ENCODE measurements around the gene PARD3B. TPM values are rescaled to one million over a fixed set of nuclear protein-coding genes. Genes with fewer than 3 reads are reported as not detected.

The PARD3B gene
- total RNA-seq, 1 experiment from 2014 or later, result 0.63 TPM

- DNase-seq (ENCODE audit: low read depth), result no peak
Measured at GRCh38 chr2:204693262-204693661, 148.0 kb downstream of the PARD3B start.

DNA sequence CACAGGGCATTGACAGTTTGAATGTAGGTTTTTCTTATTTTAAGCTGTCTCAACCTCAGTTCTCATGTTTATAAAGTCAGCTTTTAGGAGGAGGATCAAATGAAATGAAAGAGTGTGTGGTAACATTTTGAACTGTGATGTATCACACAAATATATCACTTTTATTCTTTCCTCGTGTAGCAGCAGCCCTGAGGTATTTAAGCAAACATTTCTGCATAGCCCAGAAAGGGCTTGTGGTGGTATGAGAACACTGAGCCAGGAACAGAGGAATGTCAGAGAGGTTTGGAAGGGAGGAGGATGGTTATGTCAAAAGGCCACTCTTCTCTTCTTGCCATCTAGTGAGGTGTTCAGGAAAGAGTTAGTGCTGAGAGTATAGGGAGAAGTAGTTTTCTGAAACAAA lies 150.2 kb downstream of the PARD3B start:
- DNase-seq (ENCODE audit: low read depth), result no peak

DNA sequence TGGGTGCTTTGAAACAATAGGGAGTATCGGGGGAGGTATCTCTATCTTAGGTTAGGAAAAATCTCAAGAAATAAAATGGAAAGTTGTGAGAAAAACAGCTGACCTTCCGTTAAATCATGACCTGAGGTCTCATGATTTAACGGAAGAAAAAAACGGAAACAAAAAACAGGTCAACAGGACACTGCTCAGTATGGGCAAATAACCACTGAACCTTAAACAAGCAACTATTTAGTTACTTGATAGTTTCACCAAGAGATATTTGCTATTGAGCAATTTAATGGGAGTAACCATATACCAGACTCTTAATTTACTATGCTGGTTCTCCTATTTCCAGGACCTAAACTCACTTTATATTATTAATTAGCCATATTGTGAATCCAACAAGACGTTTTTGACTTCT lies 150.8 kb downstream of the PARD3B start:
- DNase-seq (ENCODE audit: low read depth), result no peak

DNA sequence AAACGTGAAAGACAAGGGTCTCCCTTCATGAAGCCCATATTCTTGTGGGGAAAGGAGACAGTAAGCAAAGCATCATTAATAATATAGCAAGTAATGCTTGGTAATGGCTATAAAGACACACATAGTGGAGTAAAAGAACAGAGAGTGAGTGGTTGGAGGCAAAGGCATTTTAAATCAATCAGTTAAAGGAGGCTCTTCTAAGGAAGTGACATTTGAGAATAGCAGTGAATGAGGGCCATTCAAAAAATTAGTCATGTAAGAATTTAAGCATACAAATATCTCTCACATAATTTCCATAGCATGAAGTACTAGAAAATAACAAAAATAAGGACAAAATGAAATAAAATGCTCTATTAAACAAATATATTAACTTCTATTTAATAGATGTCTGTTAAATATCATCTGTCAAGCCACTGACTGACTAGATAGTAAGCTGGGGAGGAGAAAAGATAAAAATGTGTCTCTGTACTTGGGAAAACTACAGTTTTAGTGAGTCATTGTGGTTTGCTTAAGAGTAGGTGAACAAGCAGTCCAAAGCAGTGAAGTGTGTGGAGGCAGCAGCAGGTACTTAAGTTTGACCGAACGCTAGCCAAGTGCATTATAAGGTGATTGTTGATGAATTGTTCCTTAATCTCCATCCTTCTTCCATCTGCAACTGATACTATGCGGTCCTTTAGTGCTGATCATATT lies 160.1 kb downstream of the PARD3B start:
- peak; percentile 43 for DNase-seq (ENCODE audit: low read depth)

DNA sequence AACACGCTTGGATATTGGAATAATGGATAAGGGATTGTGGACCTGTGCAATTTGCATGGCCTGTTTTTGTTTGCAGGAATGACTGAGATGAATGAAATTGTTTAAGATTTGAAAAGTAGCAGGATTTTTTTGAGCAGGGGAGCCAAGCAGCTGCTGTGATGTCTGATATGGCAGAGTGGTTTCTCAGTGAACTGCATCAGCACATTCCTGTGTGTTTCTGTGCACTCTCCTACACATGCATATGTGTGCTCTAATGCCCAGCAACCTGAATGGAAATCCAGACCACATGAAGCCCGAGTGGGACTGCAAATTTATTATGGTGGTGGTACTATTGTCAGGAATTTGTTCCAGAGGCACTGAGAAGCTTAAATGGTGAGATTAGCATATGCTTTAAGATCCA lies 161.7 kb downstream of the PARD3B start:
- no peak for DNase-seq (ENCODE audit: low read depth)

- DNase-seq (ENCODE audit: low read depth), result no peak
Measured at GRCh38 chr2:204713211-204713610, 167.9 kb downstream of the PARD3B start.

GRCh38 chr2:204715361-204715760 lies 170.1 kb downstream of the PARD3B start:
- no peak for DNase-seq (ENCODE audit: low read depth)

- no peak for DNase-seq (ENCODE audit: low read depth)
Measured at GRCh38 chr2:204717591-204717990, 172.3 kb downstream of the PARD3B start.

- DNase-seq (ENCODE audit: low read depth), result no peak
Measured at GRCh38 chr2:204718607-204719006, 173.3 kb downstream of the PARD3B start.

- DNase-seq (ENCODE audit: low read depth), result no peak
Measured at GRCh38 chr2:204720874-204721273, 175.6 kb downstream of the PARD3B start.

DNA sequence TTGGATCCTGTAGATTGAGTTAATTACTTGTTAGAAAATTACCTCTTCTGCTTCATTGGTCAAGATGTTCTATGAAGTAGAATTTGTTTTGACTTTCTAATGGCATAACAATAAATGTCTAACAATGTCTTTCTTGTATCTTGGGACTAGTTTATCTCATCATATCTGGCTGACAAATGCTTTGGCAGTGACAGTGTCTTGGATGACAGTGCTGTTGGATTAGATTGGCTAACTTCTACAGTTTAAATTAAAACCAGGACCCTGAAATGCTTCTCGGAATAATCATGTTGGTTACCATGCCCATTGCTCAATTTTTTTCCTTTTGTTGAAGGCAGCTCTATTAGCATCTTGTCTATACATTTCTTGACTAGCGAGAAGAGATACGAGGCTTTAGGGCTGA lies 176.9 kb downstream of the PARD3B start:
- no peak for DNase-seq (ENCODE audit: low read depth)

DNA sequence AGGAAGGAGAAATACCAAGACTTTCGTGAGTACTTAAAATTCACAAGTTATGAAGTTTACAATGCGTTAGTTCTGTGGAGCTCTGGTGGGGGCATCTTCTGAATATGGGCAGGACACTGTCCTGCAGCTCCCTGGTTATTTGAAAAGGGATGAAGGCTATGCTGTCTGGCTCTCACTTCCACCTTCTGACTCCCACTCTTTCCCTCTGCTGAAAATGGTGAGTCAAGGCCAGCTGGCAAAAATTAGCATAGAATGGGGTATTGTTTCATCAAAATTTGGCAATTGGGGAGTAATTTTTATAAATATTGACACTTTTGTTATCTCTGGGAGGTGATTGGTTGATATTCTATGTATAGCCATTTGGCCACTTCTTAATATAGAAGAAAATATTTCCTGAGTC lies 177.4 kb downstream of the PARD3B start:
- no peak for DNase-seq (ENCODE audit: low read depth)

DNA sequence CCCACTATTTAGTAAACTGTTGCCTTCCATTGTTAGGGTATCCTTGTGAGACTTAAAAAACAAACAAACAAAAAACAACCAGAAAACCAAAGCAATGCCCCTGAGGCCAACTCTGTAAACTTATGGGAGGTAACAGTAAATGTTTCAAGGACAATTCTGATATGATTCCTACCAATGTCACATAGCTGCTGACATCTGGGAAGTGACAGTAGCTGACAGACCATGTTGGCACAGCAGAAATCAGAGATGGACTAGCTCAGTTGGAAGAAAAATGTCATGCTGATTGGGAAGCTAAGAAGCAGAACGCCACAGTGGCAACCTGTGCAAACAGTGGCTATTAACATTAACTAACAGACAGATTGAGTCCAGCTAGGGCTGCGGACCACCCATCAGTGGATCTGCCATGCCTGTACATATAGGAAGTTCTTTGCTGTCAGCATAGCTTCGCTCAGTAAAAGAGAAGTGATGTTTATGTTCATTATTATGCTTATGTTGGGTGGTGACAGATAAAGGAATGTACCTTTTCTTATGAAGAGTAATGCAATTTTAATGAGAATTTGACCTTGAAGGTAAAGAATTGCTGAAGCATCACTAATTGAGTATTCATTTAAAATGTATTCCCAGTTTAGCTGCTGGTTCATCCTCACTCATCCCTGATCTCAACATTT lies 180.6 kb downstream of the PARD3B start:
- DNase-seq (ENCODE audit: low read depth), result no peak

DNA sequence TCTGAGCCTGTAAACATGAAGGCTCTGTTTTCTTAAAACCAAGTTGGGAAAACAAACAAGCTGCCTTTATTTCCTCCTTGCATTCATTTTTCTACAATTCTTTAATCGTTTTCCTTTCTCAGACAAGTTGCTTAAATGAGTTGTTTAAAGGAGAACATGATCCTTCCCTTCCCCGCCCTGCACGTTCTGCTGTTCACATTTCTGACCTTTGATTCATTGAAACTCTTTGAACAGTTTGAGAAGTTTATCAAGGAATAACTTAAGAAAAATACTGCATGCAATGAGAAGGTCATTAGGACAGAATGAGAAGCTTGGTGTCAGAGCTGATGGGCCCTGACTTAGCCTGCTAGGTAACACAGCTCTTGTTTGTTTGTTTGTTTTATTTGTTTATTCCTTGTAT lies 181.6 kb downstream of the PARD3B start:
- no peak for DNase-seq (ENCODE audit: low read depth)

GRCh38 chr2:204727368-204727767 lies 182.1 kb downstream of the PARD3B start:
- no peak for DNase-seq (ENCODE audit: low read depth)

DNA sequence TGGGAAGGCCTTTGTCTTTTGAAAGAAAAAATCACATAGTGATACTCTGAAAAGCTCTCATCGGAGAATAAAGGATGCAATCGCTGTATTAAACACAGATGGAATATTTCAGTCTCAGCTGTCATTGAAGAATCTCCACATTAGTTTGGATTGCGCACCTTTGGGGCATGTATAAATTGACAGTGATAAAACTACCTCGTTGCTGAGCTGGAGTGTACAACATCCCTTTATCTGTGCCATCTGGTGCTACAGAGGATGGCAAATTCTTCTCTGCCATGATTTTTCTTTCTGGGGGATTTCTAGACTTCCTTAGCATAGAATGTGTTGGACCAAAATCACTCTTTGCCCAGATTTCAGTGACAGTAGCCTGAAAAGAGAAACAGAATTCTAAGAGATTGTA lies 185.3 kb downstream of the PARD3B start:
- no peak for DNase-seq (ENCODE audit: low read depth)

DNA sequence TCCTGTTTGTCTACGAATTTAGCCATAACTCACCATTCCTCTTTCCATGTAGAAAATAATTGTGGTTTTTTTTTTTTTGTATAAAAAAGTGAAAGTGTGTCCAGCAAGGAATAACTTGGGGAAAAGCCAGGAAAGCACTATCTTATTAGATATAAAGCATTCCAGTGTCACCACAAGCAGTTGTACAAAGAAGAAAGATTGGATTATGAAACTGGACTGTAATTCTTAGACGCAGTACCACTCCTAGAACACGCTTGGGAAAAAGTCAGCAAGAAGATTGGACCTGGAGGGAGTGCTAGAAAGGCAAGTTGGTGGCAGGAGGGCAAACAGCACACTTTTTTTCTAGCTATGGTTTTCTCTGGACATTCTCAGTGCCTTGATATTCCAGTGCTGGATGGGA lies 186.7 kb downstream of the PARD3B start:
- DNase-seq (ENCODE audit: low read depth), result no peak

- no peak for DNase-seq (ENCODE audit: low read depth)
Measured at GRCh38 chr2:204737296-204737695, 192.0 kb downstream of the PARD3B start.

GRCh38 chr2:204738721-204739120 lies 193.4 kb downstream of the PARD3B start:
- no peak for DNase-seq (ENCODE audit: low read depth)

- peak; percentile 1 for DNase-seq (ENCODE audit: low read depth)
Measured at GRCh38 chr2:204743393-204743960, 198.2 kb downstream of the PARD3B start.

DNA sequence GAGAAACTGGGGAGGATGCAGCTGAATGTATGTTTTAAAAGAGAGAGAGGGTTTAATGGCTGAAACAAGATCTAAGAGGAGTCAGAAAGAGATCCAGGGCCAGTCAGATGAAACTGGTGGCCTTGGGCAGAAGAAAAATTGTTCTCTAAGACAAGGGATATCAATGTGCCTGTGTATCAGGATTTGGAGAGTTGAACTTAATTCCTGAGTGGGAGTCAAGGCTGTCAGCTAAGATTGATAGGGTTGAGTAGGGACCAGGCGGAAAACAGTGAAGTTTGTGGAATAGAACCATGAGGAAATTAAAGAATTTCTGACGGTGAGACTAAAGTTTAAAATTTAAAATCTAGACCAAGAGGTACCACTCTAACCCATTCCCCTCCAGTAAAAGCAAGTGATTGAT lies 199.2 kb downstream of the PARD3B start:
- DNase-seq (ENCODE audit: low read depth), result no peak

DNA sequence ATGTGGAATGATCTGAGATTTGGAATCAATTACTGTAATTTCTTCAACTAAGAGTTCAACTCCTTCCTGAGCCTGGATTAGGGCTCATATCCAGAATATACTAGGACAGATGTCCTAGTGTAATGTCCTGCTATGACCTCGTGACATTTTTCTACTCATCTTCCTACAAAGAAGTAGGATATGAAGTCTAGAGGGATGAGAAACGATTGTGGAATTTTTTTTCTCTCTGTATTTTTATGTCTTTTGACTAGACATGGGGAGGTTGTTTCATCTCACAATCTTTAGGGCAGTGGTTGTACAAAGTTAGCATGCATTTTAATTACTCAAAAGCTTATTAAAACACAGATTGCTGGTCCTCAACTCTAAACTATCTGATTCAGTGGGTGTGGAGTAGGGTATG lies 203.0 kb downstream of the PARD3B start:
- DNase-seq (ENCODE audit: low read depth), result no peak

GRCh38 chr2:204749319-204749718 lies 204.0 kb downstream of the PARD3B start:
- peak; percentile 37 for DNase-seq (ENCODE audit: low read depth)
